Measurements from ENCODE around the gene MGAT3. TPM values are rescaled to one million over a fixed set of nuclear protein-coding genes. Genes with fewer than 3 reads are reported as not detected.

MGAT3 gene
- total RNA-seq, 1 donor from 2014 or later = 12.8 TPM

- peak overlapping the region; percentile 15 for H3K27ac Mint-ChIP-seq (ENCODE audit: unreplicated experiment)
- H3K9me3 Mint-ChIP-seq (ENCODE audit: unreplicated experiment) = no peaks in the 10 kb centered on the region
- DNase-seq = no peak
- no peaks in the 10 kb centered on the region for H3K36me3 Mint-ChIP-seq (ENCODE audit: unreplicated experiment)
- H3K27me3 Mint-ChIP-seq (ENCODE audit: unreplicated experiment) = peaks cover 3% of the 10 kb centered on the region
- peak overlapping the region; percentile 52 for H3K4me3 Mint-ChIP-seq (ENCODE audit: unreplicated experiment)
- TF ChIP-seq, protein P1, sequence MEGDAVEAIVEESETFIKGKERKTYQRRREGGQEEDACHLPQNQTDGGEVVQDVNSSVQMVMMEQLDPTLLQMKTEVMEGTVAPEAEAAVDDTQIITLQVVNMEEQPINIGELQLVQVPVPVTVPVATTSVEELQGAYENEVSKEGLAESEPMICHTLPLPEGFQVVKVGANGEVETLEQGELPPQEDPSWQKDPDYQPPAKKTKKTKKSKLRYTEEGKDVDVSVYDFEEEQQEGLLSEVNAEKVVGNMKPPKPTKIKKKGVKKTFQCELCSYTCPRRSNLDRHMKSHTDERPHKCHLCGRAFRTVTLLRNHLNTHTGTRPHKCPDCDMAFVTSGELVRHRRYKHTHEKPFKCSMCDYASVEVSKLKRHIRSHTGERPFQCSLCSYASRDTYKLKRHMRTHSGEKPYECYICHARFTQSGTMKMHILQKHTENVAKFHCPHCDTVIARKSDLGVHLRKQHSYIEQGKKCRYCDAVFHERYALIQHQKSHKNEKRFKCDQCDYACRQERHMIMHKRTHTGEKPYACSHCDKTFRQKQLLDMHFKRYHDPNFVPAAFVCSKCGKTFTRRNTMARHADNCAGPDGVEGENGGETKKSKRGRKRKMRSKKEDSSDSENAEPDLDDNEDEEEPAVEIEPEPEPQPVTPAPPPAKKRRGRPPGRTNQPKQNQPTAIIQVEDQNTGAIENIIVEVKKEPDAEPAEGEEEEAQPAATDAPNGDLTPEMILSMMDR (IDR thresholded peaks at IDR 0.05; ENCODE audit: partially characterized antibody, unreplicated experiment) = no peak
- peaks cover 36% of the 10 kb centered on the region for H3K4me1 Mint-ChIP-seq (ENCODE audit: low read depth, unreplicated experiment)
These were observed 14.7 kb downstream of the MGAT3 start for GRCh38 chr22:39471381-39472141.

GRCh38 chr22:39472570-39473556 is 16.1 kb downstream of the MGAT3 start:
- no peaks in the 10 kb centered on the region for H3K27me3 Mint-ChIP-seq (ENCODE audit: unreplicated experiment)

DNA sequence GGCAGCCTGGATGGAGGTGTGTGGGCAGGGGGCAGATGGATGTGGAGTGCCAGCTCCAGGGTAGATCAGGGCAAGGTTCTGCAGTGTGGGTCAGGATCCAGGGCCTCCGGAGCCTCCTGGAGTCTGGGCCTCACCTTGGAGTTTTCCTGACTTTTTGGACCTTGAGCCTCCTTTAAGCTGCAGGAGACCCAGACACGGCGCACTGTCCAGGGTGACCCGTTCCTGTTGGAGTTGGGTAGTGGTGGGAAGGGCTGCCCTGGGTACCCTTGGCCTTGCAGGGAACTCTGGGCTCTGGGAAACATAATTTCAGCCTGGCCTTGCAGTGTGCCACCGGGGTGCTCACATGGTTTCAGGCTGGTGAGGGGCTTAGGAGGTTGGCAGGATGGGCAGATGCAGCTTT is 17.0 kb downstream of the MGAT3 start:
- DNase-seq = no peak
- Mint-ChIP-seq H3K4me3 (ENCODE audit: unreplicated experiment) (no peak overlapping the region), H3K4me1 (ENCODE audit: low read depth, unreplicated experiment) (peaks cover 41% of the 10 kb centered on the region), H3K9me3 (ENCODE audit: unreplicated experiment) (no peaks in the 10 kb centered on the region), H3K27me3 (ENCODE audit: unreplicated experiment) (no peaks in the 10 kb centered on the region), H3K36me3 (ENCODE audit: unreplicated experiment) (no peaks in the 10 kb centered on the region), H3K27ac (ENCODE audit: unreplicated experiment) (no peak overlapping the region)
- TF ChIP-seq, protein P1 (IDR thresholded peaks at IDR 0.05; ENCODE audit: partially characterized antibody, unreplicated experiment) = no peak

More at GRCh38 chr22:39472570-39473556, 16.1 kb downstream of the MGAT3 start:
- Mint-ChIP-seq H3K4me3 (ENCODE audit: unreplicated experiment) (no peak overlapping the region), H3K4me1 (ENCODE audit: low read depth, unreplicated experiment) (peaks cover 41% of the 10 kb centered on the region), H3K36me3 (ENCODE audit: unreplicated experiment) (no peaks in the 10 kb centered on the region), H3K9me3 (ENCODE audit: unreplicated experiment) (no peaks in the 10 kb centered on the region), H3K27ac (ENCODE audit: unreplicated experiment) (peak overlapping the region; percentile 48)
- TF ChIP-seq, protein P1 (IDR thresholded peaks at IDR 0.05; ENCODE audit: partially characterized antibody, unreplicated experiment) = no peak
- DNase-seq = no peak

GRCh38 chr22:39474351-39475111 is 17.7 kb downstream of the MGAT3 start:
- Mint-ChIP-seq H3K36me3 (ENCODE audit: unreplicated experiment) (no peaks in the 10 kb centered on the region), H3K27ac (ENCODE audit: unreplicated experiment) (peak overlapping the region; percentile 48), H3K4me1 (ENCODE audit: low read depth, unreplicated experiment) (peaks cover 41% of the 10 kb centered on the region), H3K27me3 (ENCODE audit: unreplicated experiment) (peaks cover under 1% of the 10 kb centered on the region), H3K9me3 (ENCODE audit: unreplicated experiment) (no peaks in the 10 kb centered on the region), H3K4me3 (ENCODE audit: unreplicated experiment) (no peak overlapping the region)
- DNase-seq = no peak
- TF ChIP-seq, protein P1 (IDR thresholded peaks at IDR 0.05; ENCODE audit: partially characterized antibody, unreplicated experiment) = no peak

Data from glutamatergic neuron (in vitro differentiated cells).